NCI-H1105 (cell line): ENCODE results near the gene DMD.

Source experiments
- DNase-seq: peaks from one replicate; lab custom pipeline; 2025; lab: John Stamatoyannopoulos, UW

The DMD gene

GRCh38 chrX:31280580-31280979, 1930.8 kb downstream of the DMD start:
- no peak for DNase-seq

- no peak for DNase-seq
Observed at GRCh38 chrX:31279359-31279758, 1932.0 kb downstream of the DMD start.

GRCh38 chrX:31272472-31272775, 1938.9 kb downstream of the DMD start:
- DNase-seq, result no peak

GRCh38 chrX:31271615-31272471, 1939.5 kb downstream of the DMD start:
- no peak for DNase-seq

- DNase-seq, result no peak
Observed at GRCh38 chrX:31269914-31270313, 1941.4 kb downstream of the DMD start.

GRCh38 chrX:31268359-31268758, 1943.0 kb downstream of the DMD start:
- DNase-seq, result no peak

- no peak for DNase-seq
Observed at GRCh38 chrX:31266203-31267076, 1944.9 kb downstream of the DMD start.

GRCh38 chrX:31265383-31265782, 1946.0 kb downstream of the DMD start:
- DNase-seq, result no peak

- DNase-seq, result no peak
Observed at GRCh38 chrX:31260351-31260750, 1951.0 kb downstream of the DMD start.

GRCh38 chrX:31258166-31258565, 1953.2 kb downstream of the DMD start:
- no peak for DNase-seq

GRCh38 chrX:31255310-31256033, 1955.9 kb downstream of the DMD start:
- DNase-seq, result no peak

GRCh38 chrX:31252133-31252532, 1959.2 kb downstream of the DMD start:
- no peak for DNase-seq

GRCh38 chrX:31251336-31251735, 1960.0 kb downstream of the DMD start:
- DNase-seq, result no peak

GRCh38 chrX:31245714-31246113, 1965.6 kb downstream of the DMD start:
- DNase-seq, result no peak

- no peak for DNase-seq
Observed at GRCh38 chrX:31243804-31244203, 1967.5 kb downstream of the DMD start.

GRCh38 chrX:31240982-31241381, 1970.4 kb downstream of the DMD start:
- no peak for DNase-seq

- no peak for DNase-seq
Observed at GRCh38 chrX:31237189-31237588, 1974.2 kb downstream of the DMD start.

- DNase-seq, result no peak
Observed at GRCh38 chrX:31236231-31236630, 1975.1 kb downstream of the DMD start.

- DNase-seq, result no peak
Observed at GRCh38 chrX:31233941-31234496, 1977.3 kb downstream of the DMD start.

GRCh38 chrX:31232506-31232905, 1978.8 kb downstream of the DMD start:
- DNase-seq, result no peak

GRCh38 chrX:31228909-31229308, 1982.4 kb downstream of the DMD start:
- DNase-seq, result no peak

GRCh38 chrX:31228415-31228832, 1982.9 kb downstream of the DMD start:
- no peak for DNase-seq
